ENCODE measurements around the gene MORN2. TPM values are rescaled to one million over a fixed set of nuclear protein-coding genes. Genes with fewer than 3 reads are reported as not detected.

Gene MORN2
- total and polyA plus RNA-seq, 2 donors (not counting 3 experiments of a cell fraction or from before 2014, with no cell fraction given) = 11.6 to 15.0 TPM

DNA sequence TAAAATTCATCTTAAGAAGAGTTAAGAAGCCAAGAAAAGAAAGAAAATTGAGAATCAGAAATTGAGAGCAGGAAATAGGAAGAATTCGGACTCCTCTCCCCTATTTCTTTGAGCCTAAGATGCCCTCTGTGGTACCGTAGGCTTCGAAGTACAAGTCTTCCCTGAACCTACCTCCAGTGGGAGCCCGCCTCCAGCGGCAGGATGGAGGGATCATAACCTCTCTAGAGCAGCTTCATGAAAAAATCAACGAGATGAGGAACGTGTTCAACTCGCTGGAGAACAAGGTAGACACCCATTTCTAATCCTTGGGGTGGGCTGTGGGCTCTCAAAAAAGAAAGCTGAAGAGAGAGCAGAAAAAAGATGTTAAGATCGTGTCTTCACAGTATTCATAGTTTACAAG is 50.2 kb downstream of the MORN2 start:
- Histone ChIP-seq H3K9me3 (replicated peaks; ENCODE audit: control insufficient read depth, insufficient read depth, low read length) (no peaks in the 10 kb centered on the region), H2AFZ (ENCODE audit: low read depth, low read length) (no peak overlapping the region), H3K4me3 (replicated peaks in 1 of 3; ENCODE audit: insufficient read depth in 1 of 3, low read depth in 1 of 3, low read length in 3 of 3) (no peak overlapping the region), H3K79me2 (ENCODE audit: control insufficient read depth, insufficient read depth, low read length) (no peaks in the 10 kb centered on the region), H3K9me1 (replicated peaks; ENCODE audit: control insufficient read depth, extremely low read depth, insufficient read depth, low read length) (no peaks in the 10 kb centered on the region), H4K20me1 (replicated peaks; ENCODE audit: control insufficient read depth, extremely low read depth, insufficient read depth, low read length) (no peaks in the 10 kb centered on the region), H3K4me2 (ENCODE audit: insufficient read depth, low read length) (no peak overlapping the region), H3K36me3 (ENCODE audit: control insufficient read depth in 2 of 2, extremely low read depth in 1 of 2, insufficient read depth in 2 of 2, low read length in 2 of 2) (no peaks in the 10 kb centered on the region), H3K27ac (ENCODE audit: insufficient read depth, low read depth, low read length) (no peak overlapping the region), H3K9ac (replicated peaks; ENCODE audit: extremely low read depth, insufficient read depth, low read length) (no peak overlapping the region), H3K27me3 (ENCODE audit: control insufficient read depth in 2 of 2, insufficient read depth in 2 of 2, low read length in 2 of 2) (peaks cover 0 to 2% of the 10 kb centered on the region in 2 experiments), H3K4me1 (ENCODE audit: control insufficient read depth, extremely low read depth, insufficient read depth, low read length) (no peaks in the 10 kb centered on the region)
- TF ChIP-seq POLR2AphosphoS5 (IDR thresholded peaks at IDR 0.05; ENCODE audit: insufficient read depth, low read depth, low read length) = no peak
- TF ChIP-seq, protein P1, sequence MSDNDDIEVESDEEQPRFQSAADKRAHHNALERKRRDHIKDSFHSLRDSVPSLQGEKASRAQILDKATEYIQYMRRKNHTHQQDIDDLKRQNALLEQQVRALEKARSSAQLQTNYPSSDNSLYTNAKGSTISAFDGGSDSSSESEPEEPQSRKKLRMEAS (IDR thresholded peaks at IDR 0.05; ENCODE audit: insufficient read depth, insufficient read length) = no peak
- TF ChIP-seq GATA2 (IDR thresholded peaks at IDR 0.05; ENCODE audit: insufficient read depth, insufficient read length, low read depth, low read length) = no peak
- TF ChIP-seq POLR2A (IDR thresholded peaks at IDR 0.05; ENCODE audit: low read depth, low read length) = no peak
- TF ChIP-seq, protein P2, sequence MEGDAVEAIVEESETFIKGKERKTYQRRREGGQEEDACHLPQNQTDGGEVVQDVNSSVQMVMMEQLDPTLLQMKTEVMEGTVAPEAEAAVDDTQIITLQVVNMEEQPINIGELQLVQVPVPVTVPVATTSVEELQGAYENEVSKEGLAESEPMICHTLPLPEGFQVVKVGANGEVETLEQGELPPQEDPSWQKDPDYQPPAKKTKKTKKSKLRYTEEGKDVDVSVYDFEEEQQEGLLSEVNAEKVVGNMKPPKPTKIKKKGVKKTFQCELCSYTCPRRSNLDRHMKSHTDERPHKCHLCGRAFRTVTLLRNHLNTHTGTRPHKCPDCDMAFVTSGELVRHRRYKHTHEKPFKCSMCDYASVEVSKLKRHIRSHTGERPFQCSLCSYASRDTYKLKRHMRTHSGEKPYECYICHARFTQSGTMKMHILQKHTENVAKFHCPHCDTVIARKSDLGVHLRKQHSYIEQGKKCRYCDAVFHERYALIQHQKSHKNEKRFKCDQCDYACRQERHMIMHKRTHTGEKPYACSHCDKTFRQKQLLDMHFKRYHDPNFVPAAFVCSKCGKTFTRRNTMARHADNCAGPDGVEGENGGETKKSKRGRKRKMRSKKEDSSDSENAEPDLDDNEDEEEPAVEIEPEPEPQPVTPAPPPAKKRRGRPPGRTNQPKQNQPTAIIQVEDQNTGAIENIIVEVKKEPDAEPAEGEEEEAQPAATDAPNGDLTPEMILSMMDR (IDR thresholded peaks at IDR 0.05; ENCODE audit: extremely low read depth in 1 of 2, insufficient read depth in 1 of 2, low read depth in 1 of 2, low read length in 2 of 2) = no peak
- TF ChIP-seq EZH2 (IDR thresholded peaks at IDR 0.05; ENCODE audit: borderline replicate concordance, low read depth, low read length, severe bottlenecking) = no peak
- no peak for TF ChIP-seq JUN (IDR thresholded peaks at IDR 0.05; ENCODE audit: borderline replicate concordance, insufficient read depth, insufficient read length, low read depth)
- TF ChIP-seq FOS (IDR thresholded peaks at IDR 0.05; ENCODE audit: borderline replicate concordance, insufficient read depth, low read length) = no peak
- no peak for TF ChIP-seq MYC (IDR thresholded peaks at IDR 0.05; ENCODE audit: low read depth, low read length)
- CTCF ChIA-PET = interaction anchor here (0.7 kb wide), 1 partner anchor 22 kb away, joined by 3 read pairs; no protein-coding TSS in a partner anchor
- intact Hi-C loops (cut with micrococcal nuclease) = no loop called here
- POLR2A ChIA-PET = no interaction called here
- FAIRE-seq (no peak), DNase-seq (ENCODE audit: low read depth, low spot score) (no peak)
- BruUV-seq (replicated peaks) = no TSS peak
- dilution Hi-C loops (cut with MboI; ENCODE audit: extremely low pct_ligation_motif_present, low sequenced_read_pairs) = no loop called here

All from endothelial cell of umbilical vein (primary cell).